Measurements from ENCODE around the gene LRRC3.

GRCh38 chr21:44419679-44420078 lies 35.6 kb upstream of the LRRC3 start:
- TF ChIP-seq EZH2phosphoT487 (IDR thresholded peaks at IDR 0.05; ENCODE audit: borderline replicate concordance, low read depth, low read length) (no peak), CTCF (conservative IDR thresholded peaks at IDR 0.05; ENCODE audit: low read length) (no peak)
